ENCODE measurements around the gene CD300LG. TPM values are rescaled to one million over a fixed set of nuclear protein-coding genes. Genes with fewer than 3 reads are reported as not detected.

CD300LG gene
- total RNA-seq, 1 donor from 2014 or later = not detected

GRCh38 chr17:43816336-43817320, 30.3 kb upstream of the CD300LG start:
- no peak overlapping the region for H3K27ac Mint-ChIP-seq (ENCODE audit: unreplicated experiment)
- TF ChIP-seq CTCF (IDR thresholded peaks at IDR 0.05) = no peak
- H3K4me1 Mint-ChIP-seq (ENCODE audit: unreplicated experiment) = peaks cover 7% of the 10 kb centered on the region
- no peak overlapping the region for H3K4me3 Mint-ChIP-seq (ENCODE audit: unreplicated experiment)
- no peaks in the 10 kb centered on the region for H3K9me3 Mint-ChIP-seq (ENCODE audit: unreplicated experiment)
- no peaks in the 10 kb centered on the region for H3K27me3 Mint-ChIP-seq (ENCODE audit: unreplicated experiment)
- DNase-seq (ENCODE audit: extremely low spot score, unreplicated experiment) = no peak
- peaks cover 11% of the 10 kb centered on the region for H3K36me3 Mint-ChIP-seq (ENCODE audit: unreplicated experiment)

GRCh38 chr17:43817826-43818225, 29.1 kb upstream of the CD300LG start:
- peaks cover 11% of the 10 kb centered on the region for H3K36me3 Mint-ChIP-seq (ENCODE audit: unreplicated experiment)
- DNase-seq (ENCODE audit: extremely low spot score, unreplicated experiment) = no peak
- H3K4me3 Mint-ChIP-seq (ENCODE audit: unreplicated experiment) = no peak overlapping the region
- peaks cover 9% of the 10 kb centered on the region for H3K4me1 Mint-ChIP-seq (ENCODE audit: unreplicated experiment)
- H3K27ac Mint-ChIP-seq (ENCODE audit: unreplicated experiment) = no peak overlapping the region
- H3K27me3 Mint-ChIP-seq (ENCODE audit: unreplicated experiment) = no peaks in the 10 kb centered on the region
- H3K9me3 Mint-ChIP-seq (ENCODE audit: unreplicated experiment) = no peaks in the 10 kb centered on the region
- no peak for TF ChIP-seq CTCF (IDR thresholded peaks at IDR 0.05)

- no peak overlapping the region for H3K4me3 Mint-ChIP-seq (ENCODE audit: unreplicated experiment)
- H3K36me3 Mint-ChIP-seq (ENCODE audit: unreplicated experiment) = peaks cover 7% of the 10 kb centered on the region
- no peaks in the 10 kb centered on the region for H3K27me3 Mint-ChIP-seq (ENCODE audit: unreplicated experiment)
- no peaks in the 10 kb centered on the region for H3K9me3 Mint-ChIP-seq (ENCODE audit: unreplicated experiment)
- H3K4me1 Mint-ChIP-seq (ENCODE audit: unreplicated experiment) = peaks cover 9% of the 10 kb centered on the region
- DNase-seq (ENCODE audit: extremely low spot score, unreplicated experiment) = no peak
- no peak for TF ChIP-seq CTCF (IDR thresholded peaks at IDR 0.05)
- H3K27ac Mint-ChIP-seq (ENCODE audit: unreplicated experiment) = no peak overlapping the region
These were observed 28.0 kb upstream of the CD300LG start for GRCh38 chr17:43818966-43819365.

GRCh38 chr17:43820759-43821158, 26.2 kb upstream of the CD300LG start:
- no peak for TF ChIP-seq CTCF (IDR thresholded peaks at IDR 0.05)
- no peaks in the 10 kb centered on the region for H3K27me3 Mint-ChIP-seq (ENCODE audit: unreplicated experiment)
- no peak overlapping the region for H3K4me3 Mint-ChIP-seq (ENCODE audit: unreplicated experiment)
- H3K27ac Mint-ChIP-seq (ENCODE audit: unreplicated experiment) = no peak overlapping the region
- no peak for DNase-seq (ENCODE audit: extremely low spot score, unreplicated experiment)
- peaks cover 7% of the 10 kb centered on the region for H3K36me3 Mint-ChIP-seq (ENCODE audit: unreplicated experiment)
- no peaks in the 10 kb centered on the region for H3K9me3 Mint-ChIP-seq (ENCODE audit: unreplicated experiment)
- peaks cover 2% of the 10 kb centered on the region for H3K4me1 Mint-ChIP-seq (ENCODE audit: unreplicated experiment)

- Mint-ChIP-seq H3K27ac (ENCODE audit: unreplicated experiment) (no peak overlapping the region), H3K27me3 (ENCODE audit: unreplicated experiment) (no peaks in the 10 kb centered on the region), H3K4me1 (ENCODE audit: unreplicated experiment) (peaks cover 2% of the 10 kb centered on the region), H3K36me3 (ENCODE audit: unreplicated experiment) (peaks cover 11% of the 10 kb centered on the region), H3K4me3 (ENCODE audit: unreplicated experiment) (no peak overlapping the region), H3K9me3 (ENCODE audit: unreplicated experiment) (no peaks in the 10 kb centered on the region)
- no peak for DNase-seq (ENCODE audit: extremely low spot score, unreplicated experiment)
- TF ChIP-seq CTCF (IDR thresholded peaks at IDR 0.05) = no peak
These were observed 24.3 kb upstream of the CD300LG start for GRCh38 chr17:43822570-43823190.
